PC-3 (cell line): ENCODE measurements around the gene TM4SF4. TPM values are rescaled to one million over a fixed set of nuclear protein-coding genes. Genes with fewer than 3 reads are reported as not detected.
A peak's percentile ranks its signal among the peaks of the same experiment; 100 is the strongest.

Experiments
- ATAC-seq: fragments of 200-7000 bp; cut with Tn5 transposase; 2 replicates; pipeline ENCODE4 v1.9.1; 2020; ENCODE audit warnings: mild to moderate bottlenecking, moderate library complexity
- BruUV-seq: library from RNA; stranded (reverse); fragments of 400-500 nt; replicated peaks from 2 replicates; lab custom pipeline; 2021; lab: Mats Ljungman, UMichigan
- CTCF ChIA-PET: fragments of 300-600 bp; sonication (Branson Sonifier 250); formaldehyde crosslinking; loops from one replicate; lab custom pipeline; 2022; ENCODE audit warnings: antibody characterized with exemption; lab: Charles Lee
- POLR2A ChIA-PET: fragments of 300-600 bp; sonication (Branson Sonifier 250); formaldehyde crosslinking; loops from one replicate; lab custom pipeline; 2022; ENCODE audit warnings: antibody characterized with exemption; ENCODE audit not compliant: unreplicated experiment; lab: Charles Lee
- DNase-seq: peaks from one replicate; pipeline ENCODE4 v3.0.0-alpha.2; 2015
- H2AFZ ChIP-seq: fragments of 300-600 bp; sonication (generic); 2 replicates; pipeline ENCODE4 v1.6.0; 2016; ENCODE audit warnings: antibody characterized with exemption, low read length
- H3F3A ChIP-seq: fragments of 300-600 bp; sonication (generic); one replicate; pipeline ENCODE4 v1.6.0; 2017; ENCODE audit warnings: antibody characterized with exemption, low read length, control low read depth, mild to moderate bottlenecking; ENCODE audit not compliant: unreplicated experiment
- H3K27ac ChIP-seq: fragments of 300-600 bp; sonication (generic); 2 replicates; pipeline ENCODE4 v1.5.1; 2016; ENCODE audit warnings: mild to moderate bottlenecking, low read length
- H3K27me3 ChIP-seq: fragments of 300-600 bp; sonication (generic); 2 replicates; pipeline ENCODE4 v1.6.1; 2016; ENCODE audit warnings: low read length, mixed read lengths
- H3K36me3 ChIP-seq: fragments of 300-600 bp; sonication (generic); 2 replicates; pipeline ENCODE4 v1.6.1; 2016; ENCODE audit warnings: low read depth, mixed run types, low read length, mixed read lengths
- H3K4me1 ChIP-seq: fragments of 300-600 bp; sonication (generic); 2 replicates; pipeline ENCODE4 v1.5.1; 2016; ENCODE audit warnings: low read length; ENCODE audit not compliant: insufficient read depth
- H3K4me2 ChIP-seq: fragments of 300-600 bp; sonication (generic); 2 replicates; pipeline ENCODE4 v1.6.0; 2016; ENCODE audit warnings: low read length
- H3K4me3 ChIP-seq: fragments of 300-600 bp; sonication (generic); 2 replicates; pipeline ENCODE4 v1.5.1; 2016; ENCODE audit warnings: mild to moderate bottlenecking, low read length, mixed read lengths
- H3K79me2 ChIP-seq: fragments of 300-600 bp; sonication (generic); 2 replicates; pipeline ENCODE4 v1.6.1; 2017; ENCODE audit warnings: low read length, mixed read lengths
- H3K9ac ChIP-seq: fragments of 300-600 bp; sonication (generic); 2 replicates; pipeline ENCODE4 v1.6.0; 2016; ENCODE audit warnings: mild to moderate bottlenecking, low read length
- H3K9me2 ChIP-seq: fragments of 300-600 bp; sonication (generic); replicated peaks from 2 replicates; pipeline ENCODE4 v1.6.1; 2016; ENCODE audit warnings: mixed run types, low read length, mixed read lengths
- H3K9me3 ChIP-seq: fragments of 300-600 bp; sonication (generic); 2 replicates; pipeline ENCODE4 v1.6.1; 2016; ENCODE audit warnings: low read length, mixed read lengths
- H4K20me1 ChIP-seq: fragments of 300-600 bp; sonication (generic); 2 replicates; pipeline ENCODE4 v1.6.1; 2016; ENCODE audit warnings: low read length, mixed read lengths
- EZH2phosphoT487 ChIP-seq: fragments of 300-600 bp; sonication (generic); IDR thresholded peaks from 2 replicates; pipeline ENCODE4 v1.6.1; 2018; ENCODE audit warnings: mild to moderate bottlenecking, antibody characterized with exemption, low read length, borderline replicate concordance
- intact Hi-C: fragments of 100-400 bp; cut with micrococcal nuclease; formaldehyde crosslinking; loops from 2 replicates; pipeline ENCODE4 v1.9.0; 2023
- total RNA-seq: library from RNA; depleted of rRNA; stranded (reverse); fragments of >200 nt; gene quantifications from 2 replicates; pipeline ENCODE4 v1.2.3, GENCODE V29; 2014
- TF ChIP-seq, protein P1 (sequence below): fragments of 300-600 bp; sonication (generic); conservative IDR thresholded peaks from 2 replicates; pipeline ENCODE4 v1.5.1; 2017; ENCODE audit warnings: antibody characterized with exemption, low read depth, mild to moderate bottlenecking, low read length

Gene TM4SF4
- total RNA-seq, 1 experiment from 2014 or later = 0.40 TPM

DNA sequence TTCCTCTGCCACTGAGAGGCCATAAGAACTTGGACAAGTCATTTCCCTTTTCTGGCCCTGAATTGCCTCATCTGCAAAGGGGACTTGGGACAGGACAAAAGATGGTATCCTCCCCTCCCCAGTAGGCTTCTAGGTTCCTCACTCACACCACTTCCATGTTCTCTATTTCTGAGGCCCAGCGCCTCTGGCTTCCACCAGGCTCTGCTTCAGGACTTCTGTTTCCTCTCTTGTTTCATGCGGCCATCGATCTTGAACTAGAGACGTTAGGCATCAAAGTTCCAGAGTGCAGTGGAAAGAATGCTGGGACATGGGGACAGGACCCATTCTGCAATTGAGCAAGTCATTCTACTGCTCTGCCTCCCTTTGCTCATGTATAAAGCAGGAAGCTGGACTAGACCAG lies 1.7 kb downstream of the TM4SF4 start:
- ChIA-PET CTCF (no interaction called here), POLR2A (no interaction called here)
- H3K9ac ChIP-seq = no peak overlapping the region
- peaks cover 48% of the 10 kb centered on the region for H3K4me1 ChIP-seq
- DNase-seq = no peak
- peaks cover 6% of the 10 kb centered on the region for H3F3A ChIP-seq
- no peaks in the 10 kb centered on the region for H4K20me1 ChIP-seq
- no peaks in the 10 kb centered on the region for H3K9me3 ChIP-seq
- no peaks in the 10 kb centered on the region for H3K79me2 ChIP-seq
- no peak for ATAC-seq
- no peaks in the 10 kb centered on the region for H3K36me3 ChIP-seq
- H3K4me3 ChIP-seq = no peak overlapping the region
- H3K27ac ChIP-seq = no peak overlapping the region
- TF ChIP-seq EZH2phosphoT487 = no peak
- intact Hi-C loops = no loop called here
- no peak overlapping the region for H2AFZ ChIP-seq
- H3K4me2 ChIP-seq = no peak overlapping the region
- H3K9me2 ChIP-seq = no peaks in the 10 kb centered on the region
- H3K27me3 ChIP-seq = no peaks in the 10 kb centered on the region
- no TSS peak for BruUV-seq

DNA sequence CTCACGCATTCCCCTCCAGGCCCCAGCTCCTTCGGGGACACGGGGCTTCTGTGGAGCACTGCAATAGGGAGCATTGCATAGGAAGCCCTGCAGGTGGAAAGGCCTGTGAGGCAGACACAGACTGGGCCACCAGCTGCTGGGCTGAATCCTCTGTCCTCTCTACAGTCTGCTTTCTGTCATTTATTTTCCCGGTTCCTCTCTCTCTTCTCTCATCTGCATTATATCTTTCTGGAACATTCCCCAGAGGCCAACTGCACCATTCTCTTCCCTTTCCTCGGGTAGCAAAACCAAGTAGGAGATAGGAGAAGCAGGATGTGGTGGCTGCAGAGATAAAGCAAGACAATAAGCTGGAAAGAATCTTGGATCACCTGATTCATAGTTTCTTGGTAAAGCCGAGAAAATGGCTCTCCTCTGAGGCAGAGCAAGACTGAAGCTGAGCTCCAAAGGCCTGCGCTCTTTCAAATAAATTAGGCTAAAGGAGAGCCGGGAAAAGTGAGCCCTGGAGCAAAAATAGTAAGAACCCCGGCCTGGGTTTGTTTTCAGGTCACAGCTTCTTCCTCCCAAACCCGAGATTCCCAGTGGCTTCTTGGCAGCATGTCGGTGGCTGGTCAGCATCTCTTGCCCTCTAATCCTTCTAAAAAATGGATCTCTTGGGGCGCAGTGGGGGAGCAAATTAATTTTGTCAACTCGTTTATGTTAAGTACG lies 5.3 kb downstream of the TM4SF4 start:
- TF ChIP-seq EZH2phosphoT487 = no peak
- Histone ChIP-seq H3K9me2 (no peaks in the 10 kb centered on the region), H3K9ac (peak overlapping the region; percentile 51), H3K4me2 (peak overlapping the region; percentile 24), H3K36me3 (no peaks in the 10 kb centered on the region), H3K4me1 (peaks cover 18% of the 10 kb centered on the region), H3K27ac (peak overlapping the region; percentile 55), H3F3A (no peaks in the 10 kb centered on the region), H3K4me3 (no peak overlapping the region), H4K20me1 (no peaks in the 10 kb centered on the region), H3K27me3 (no peaks in the 10 kb centered on the region), H2AFZ (peak overlapping the region; percentile 62), H3K9me3 (no peaks in the 10 kb centered on the region), H3K79me2 (no peaks in the 10 kb centered on the region)
- DNase-seq (no peak), ATAC-seq (peak; percentile 49)
- POLR2A ChIA-PET = interaction anchor here (0.7 kb wide), 2 partner anchors 81 to 137 kb away, joined by 3 to 4 read pairs; no protein-coding TSS in a partner anchor
- no TSS peak for BruUV-seq
- CTCF ChIA-PET = interaction anchor here (0.8 to 1.3 kb wide), 5 partner anchors 10 to 524 kb away, joined by 3 to 9 read pairs (median 3); partner anchors contain the start of gene TM4SF1
- intact Hi-C loops = loop anchor here (1.0 kb wide), 6 partner anchors 86 to 524 kb away; no protein-coding TSS in a partner anchor

DNA sequence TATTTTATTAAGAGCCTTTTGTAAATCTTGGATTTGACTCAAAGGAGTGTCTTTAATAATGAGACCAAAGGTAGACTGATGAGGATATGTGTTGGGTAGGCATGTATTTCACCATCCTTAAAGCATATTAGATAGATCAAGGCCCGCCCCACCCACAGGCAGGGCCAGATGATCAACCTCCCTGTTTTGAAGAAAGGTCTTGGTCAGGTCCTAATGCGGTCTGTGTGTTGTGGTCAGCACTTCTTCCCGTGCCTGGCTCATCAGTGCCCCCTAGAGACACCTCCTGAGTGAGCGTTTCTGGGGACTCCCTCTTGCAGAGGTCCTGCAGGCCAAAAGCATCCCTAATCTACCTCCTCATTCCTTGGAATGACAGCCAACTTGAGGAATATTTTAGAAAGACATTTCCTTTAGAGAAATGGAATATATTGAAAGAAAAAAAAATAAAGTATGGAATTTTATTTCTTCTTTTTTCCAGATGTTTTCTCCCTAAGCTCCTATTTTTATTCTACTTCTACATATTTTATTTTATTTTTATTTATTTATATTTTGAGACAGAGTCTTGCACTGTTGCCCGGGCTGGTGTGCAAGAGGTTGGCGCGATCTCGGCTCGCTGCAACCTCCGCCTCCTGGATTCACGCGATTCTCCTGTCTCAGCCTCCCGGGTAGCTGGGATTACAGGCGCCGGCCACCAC lies 6.0 kb downstream of the TM4SF4 start:
- POLR2A ChIA-PET = no interaction called here
- ATAC-seq (peak; percentile 96), DNase-seq (peak; percentile 94)
- Histone ChIP-seq H3K9me3 (no peaks in the 10 kb centered on the region), H2AFZ (peak overlapping the region; percentile 62), H3K4me2 (peak overlapping the region; percentile 24), H3K27ac (peak overlapping the region; percentile 55), H3K79me2 (no peaks in the 10 kb centered on the region), H3K27me3 (no peaks in the 10 kb centered on the region), H3K36me3 (no peaks in the 10 kb centered on the region), H3K4me3 (no peak overlapping the region), H3K4me1 (peaks cover 17% of the 10 kb centered on the region), H3K9ac (peak overlapping the region; percentile 51), H3F3A (no peaks in the 10 kb centered on the region), H4K20me1 (no peaks in the 10 kb centered on the region), H3K9me2 (no peaks in the 10 kb centered on the region)
- CTCF ChIA-PET = interaction anchor here (0.7 to 1.3 kb wide), 6 partner anchors 10 to 525 kb away, joined by 3 to 9 read pairs (median 4); partner anchors contain the start of gene TM4SF1
- intact Hi-C loops = loop anchor here (1.0 kb wide), 6 partner anchors 87 to 525 kb away; no protein-coding TSS in a partner anchor
- no TSS peak for BruUV-seq
- no peak for TF ChIP-seq EZH2phosphoT487
- TF ChIP-seq, protein P1, sequence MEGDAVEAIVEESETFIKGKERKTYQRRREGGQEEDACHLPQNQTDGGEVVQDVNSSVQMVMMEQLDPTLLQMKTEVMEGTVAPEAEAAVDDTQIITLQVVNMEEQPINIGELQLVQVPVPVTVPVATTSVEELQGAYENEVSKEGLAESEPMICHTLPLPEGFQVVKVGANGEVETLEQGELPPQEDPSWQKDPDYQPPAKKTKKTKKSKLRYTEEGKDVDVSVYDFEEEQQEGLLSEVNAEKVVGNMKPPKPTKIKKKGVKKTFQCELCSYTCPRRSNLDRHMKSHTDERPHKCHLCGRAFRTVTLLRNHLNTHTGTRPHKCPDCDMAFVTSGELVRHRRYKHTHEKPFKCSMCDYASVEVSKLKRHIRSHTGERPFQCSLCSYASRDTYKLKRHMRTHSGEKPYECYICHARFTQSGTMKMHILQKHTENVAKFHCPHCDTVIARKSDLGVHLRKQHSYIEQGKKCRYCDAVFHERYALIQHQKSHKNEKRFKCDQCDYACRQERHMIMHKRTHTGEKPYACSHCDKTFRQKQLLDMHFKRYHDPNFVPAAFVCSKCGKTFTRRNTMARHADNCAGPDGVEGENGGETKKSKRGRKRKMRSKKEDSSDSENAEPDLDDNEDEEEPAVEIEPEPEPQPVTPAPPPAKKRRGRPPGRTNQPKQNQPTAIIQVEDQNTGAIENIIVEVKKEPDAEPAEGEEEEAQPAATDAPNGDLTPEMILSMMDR = peak; percentile 98
